Body of pancreas (tissue), 4 donors: ENCODE data around the gene DOK4. TPM values are rescaled to one million over a fixed set of nuclear protein-coding genes. Genes with fewer than 3 reads are reported as not detected.

Experiments used
- ATAC-seq: fragments of 150-250 bp; one replicate; pipeline ENCODE4 v1.9.1; 2016
- DNase-seq, 4 donors: peaks; one replicate each; pipeline ENCODE4 v3.0.0-alpha.2; 2019
- H3K27ac ChIP-seq, 4 donors: fragments of 200-600 bp; sonication (generic); 1 replicate in 3 of 4; 2 replicates in 1 of 4; pipeline versions ENCODE4 v1.5.1 to v1.6.1; 2016 to 2019; ENCODE audit warnings: mild to moderate bottlenecking in 1 of 4, mixed read lengths in 1 of 4, moderate library complexity in 1 of 4
- H3K27me3 ChIP-seq, 2 donors: fragments of 200-600 bp; sonication (generic); one replicate each; pipeline ENCODE4 v1.6.0; 2016; ENCODE audit warnings: mild to moderate bottlenecking in 1 of 2
- H3K36me3 ChIP-seq, 2 donors: fragments of 200-600 bp; sonication (generic); replicated peaks in 1 of 2; 2 replicates each; pipeline ENCODE4 v1.5.1; 2016; ENCODE audit warnings: low read depth in 2 of 2; ENCODE audit not compliant: insufficient read depth in 1 of 2
- H3K4me1 ChIP-seq: fragments of 200-600 bp; sonication (generic); one replicate; pipeline ENCODE4 v1.6.0; 2016
- H3K4me3 ChIP-seq, 2 donors: fragments of 200-600 bp; sonication (generic); 1 replicate in 1 of 2; 2 replicates in 1 of 2; pipeline ENCODE4 v1.5.1; 2016 to 2019
- H3K9me3 ChIP-seq, 3 donors: fragments of 200-600 bp; sonication (generic); 1 replicate in 2 of 3; 2 replicates in 1 of 3; pipeline ENCODE4 v1.5.1; 2016
- POLR2A ChIP-seq, 3 donors: fragments of 450-650 bp; IDR thresholded peaks; one replicate each; pipeline ENCODE4 v1.6.1; 2016; ENCODE audit warnings: antibody characterized with exemption in 3 of 3, mild to moderate bottlenecking in 2 of 3
- WGBS, 2 donors: methylation state at CpG; one replicate each; pipeline ENCODE4 v1.1.5; 2017; 5-methylcytosine and 5-hydroxymethylcytosine counted together
- intact Hi-C: fragments of 100-400 bp; cut with DNase I; formaldehyde crosslinking; loops from one replicate; pipeline ENCODE4 v1.15.1; 2023
- total RNA-seq, 2 donors: library from RNA; depleted of rRNA; stranded (reverse); fragments of >200 nt; gene quantifications; one replicate each; pipeline ENCODE4 v1.1.0, GENCODE V29; 2016
- TF ChIP-seq, protein P1 (sequence below), 7 experiments: fragments of 450-650 bp in 4 of 7; fragments of 200-600 bp in 3 of 7; sonication (generic) in 3 of 7; IDR thresholded peaks; one replicate each; pipeline ENCODE4 v1.5.1; 2016 to 2019; ENCODE audit warnings: antibody characterized with exemption in 7 of 7

The DOK4 gene
- total RNA-seq, 2 donors from 2014 or later: 33.0 to 36.1 TPM

DNA sequence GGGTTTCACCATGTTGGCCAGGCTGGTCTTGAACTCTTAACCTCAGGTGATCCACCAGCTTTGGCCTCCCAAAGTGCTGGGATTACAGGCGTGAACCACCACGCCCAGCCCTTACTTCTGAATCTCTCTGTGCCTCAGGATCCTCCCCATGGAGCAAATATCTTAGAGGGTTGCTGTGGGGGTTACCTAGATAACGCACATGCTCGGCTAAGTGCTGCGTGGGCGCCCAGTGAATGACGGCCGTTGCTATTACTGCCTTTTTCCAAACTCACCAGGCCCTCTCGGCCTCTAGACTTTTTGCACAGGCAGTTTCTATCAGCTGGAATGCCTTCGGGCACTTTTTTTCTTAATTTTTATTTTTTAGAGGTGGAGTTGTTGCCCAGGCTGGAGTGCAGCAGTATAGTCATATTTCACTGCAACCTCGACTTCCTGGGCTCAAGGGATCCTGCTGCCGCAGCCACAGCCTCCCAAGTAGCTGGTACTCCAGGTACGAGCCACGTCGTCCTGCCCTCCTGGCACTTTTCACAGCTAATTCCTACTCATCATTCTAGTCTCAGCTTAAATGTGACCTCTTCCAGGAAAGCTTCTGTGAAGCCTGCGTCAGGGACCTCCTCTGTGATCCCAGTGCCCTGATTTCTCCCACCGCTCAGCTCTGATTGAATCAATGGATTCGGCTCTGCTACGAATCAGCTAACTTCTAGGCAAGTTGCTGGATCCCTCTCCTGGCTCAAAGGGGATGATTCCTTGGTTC is 41.5 kb upstream of the DOK4 start:
- WGBS, 2 donors: 88 to 92% methylated on average over 19 of the region's 19 CpGs
- H3K4me1 ChIP-seq: no peaks in the 10 kb centered on the region
- no peaks in the 10 kb centered on the region for H3K36me3 ChIP-seq
- TF ChIP-seq POLR2A (IDR thresholded peaks at IDR 0.05): no peak
- TF ChIP-seq, protein P1, sequence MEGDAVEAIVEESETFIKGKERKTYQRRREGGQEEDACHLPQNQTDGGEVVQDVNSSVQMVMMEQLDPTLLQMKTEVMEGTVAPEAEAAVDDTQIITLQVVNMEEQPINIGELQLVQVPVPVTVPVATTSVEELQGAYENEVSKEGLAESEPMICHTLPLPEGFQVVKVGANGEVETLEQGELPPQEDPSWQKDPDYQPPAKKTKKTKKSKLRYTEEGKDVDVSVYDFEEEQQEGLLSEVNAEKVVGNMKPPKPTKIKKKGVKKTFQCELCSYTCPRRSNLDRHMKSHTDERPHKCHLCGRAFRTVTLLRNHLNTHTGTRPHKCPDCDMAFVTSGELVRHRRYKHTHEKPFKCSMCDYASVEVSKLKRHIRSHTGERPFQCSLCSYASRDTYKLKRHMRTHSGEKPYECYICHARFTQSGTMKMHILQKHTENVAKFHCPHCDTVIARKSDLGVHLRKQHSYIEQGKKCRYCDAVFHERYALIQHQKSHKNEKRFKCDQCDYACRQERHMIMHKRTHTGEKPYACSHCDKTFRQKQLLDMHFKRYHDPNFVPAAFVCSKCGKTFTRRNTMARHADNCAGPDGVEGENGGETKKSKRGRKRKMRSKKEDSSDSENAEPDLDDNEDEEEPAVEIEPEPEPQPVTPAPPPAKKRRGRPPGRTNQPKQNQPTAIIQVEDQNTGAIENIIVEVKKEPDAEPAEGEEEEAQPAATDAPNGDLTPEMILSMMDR (IDR thresholded peaks at IDR 0.05): no peak
- intact Hi-C loops: no loop called here
- H3K27ac ChIP-seq: no peak overlapping the region
- no peak overlapping the region for H3K4me3 ChIP-seq
- H3K9me3 ChIP-seq: no peaks in the 10 kb centered on the region
- DNase-seq: no peak
- ATAC-seq: no peak
- H3K27me3 ChIP-seq: no peaks in the 10 kb centered on the region

- TF ChIP-seq, protein P1 (IDR thresholded peaks at IDR 0.05): no peak
- no peak for TF ChIP-seq POLR2A (IDR thresholded peaks at IDR 0.05)
- 78 to 90% methylated on average over 4 of the region's 4 CpGs for WGBS, 2 donors
- Histone ChIP-seq H3K4me3 (no peak overlapping the region), H3K36me3 (no peaks in the 10 kb centered on the region), H3K27me3 (no peaks in the 10 kb centered on the region), H3K4me1 (no peaks in the 10 kb centered on the region), H3K9me3 (no peaks in the 10 kb centered on the region), H3K27ac (no peak overlapping the region)
- DNase-seq (no peak), ATAC-seq (no peak)
- intact Hi-C loops: no loop called here
These were observed 40.7 kb upstream of the DOK4 start for GRCh38 chr16:57527027-57527426.

GRCh38 chr16:57526498-57526897 is 40.2 kb upstream of the DOK4 start:
- Histone ChIP-seq H3K27me3 (no peaks in the 10 kb centered on the region), H3K9me3 (no peaks in the 10 kb centered on the region), H3K36me3 (no peaks in the 10 kb centered on the region), H3K4me3 (no peak overlapping the region), H3K4me1 (no peaks in the 10 kb centered on the region), H3K27ac (no peak overlapping the region)
- no peak for TF ChIP-seq POLR2A (IDR thresholded peaks at IDR 0.05)
- TF ChIP-seq, protein P1 (IDR thresholded peaks at IDR 0.05): no peak
- intact Hi-C loops: no loop called here
- DNase-seq (no peak), ATAC-seq (no peak)
- 70 to 79% methylated on average over 6 of the region's 6 CpGs for WGBS, 2 donors

DNA sequence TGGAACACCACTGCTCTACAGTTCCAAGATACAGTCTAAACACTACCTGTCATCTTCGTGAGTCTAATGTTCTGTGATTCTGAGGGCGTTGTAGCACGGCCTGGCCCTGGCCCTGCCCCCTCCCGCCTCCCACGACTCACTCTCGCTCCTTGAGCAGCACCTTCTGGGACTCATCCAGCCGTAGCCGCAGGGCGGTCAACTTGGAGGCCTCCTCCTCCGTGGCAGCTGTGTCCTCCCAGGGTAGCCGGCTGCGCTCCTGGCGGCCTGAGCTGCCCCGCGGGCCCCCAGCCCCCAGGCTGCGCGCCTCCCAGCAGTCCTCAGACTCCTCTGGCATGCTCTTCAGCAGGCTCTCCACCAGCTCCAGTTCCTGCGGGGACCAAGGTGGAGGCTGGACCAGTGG is 39.5 kb upstream of the DOK4 start:
- H3K9me3 ChIP-seq: no peaks in the 10 kb centered on the region
- ATAC-seq (no peak), DNase-seq (no peak)
- no peaks in the 10 kb centered on the region for H3K4me1 ChIP-seq
- no peak for TF ChIP-seq POLR2A (IDR thresholded peaks at IDR 0.05)
- TF ChIP-seq, protein P1 (IDR thresholded peaks at IDR 0.05): no peak
- no peaks in the 10 kb centered on the region for H3K27me3 ChIP-seq
- intact Hi-C loops: no loop called here
- H3K4me3 ChIP-seq: no peak overlapping the region
- WGBS, 2 donors: 87 to 90% methylated on average over 17 to 18 of the region's 18 CpGs
- H3K36me3 ChIP-seq: no peaks in the 10 kb centered on the region
- H3K27ac ChIP-seq: no peak overlapping the region

GRCh38 chr16:57522960-57523359 is 36.7 kb upstream of the DOK4 start:
- Histone ChIP-seq H3K27me3 (no peaks in the 10 kb centered on the region), H3K9me3 (no peaks in the 10 kb centered on the region), H3K27ac (no peak overlapping the region), H3K36me3 (no peaks in the 10 kb centered on the region), H3K4me1 (no peaks in the 10 kb centered on the region), H3K4me3 (no peak overlapping the region)
- no peak for DNase-seq
- TF ChIP-seq, protein P1 (IDR thresholded peaks at IDR 0.05): no peak
- TF ChIP-seq POLR2A (IDR thresholded peaks at IDR 0.05): no peak
- intact Hi-C loops: loop anchor here (5.0 kb wide), 1 partner anchor 221 kb away; no protein-coding TSS in a partner anchor
- ATAC-seq: no peak
- 82 to 87% methylated on average over 8 of the region's 8 CpGs for WGBS, 2 donors
